AG08396 (cell line): Measurements from ENCODE around the gene ZNF75A.
"Not testable (repeated sequence)": the region's sequence is repeated elsewhere in the genome, so short reads cannot be mapped to it uniquely, and the experiment has no call there.

Source experiments
- DNase-seq: peaks from one replicate; pipeline ENCODE4 v3.0.0; 2012; ENCODE audit warnings: low spot score, mixed read lengths

Gene ZNF75A

GRCh38 chr16:3305109-3306068 lies at the start of gene ZNF75A, which contains the start of gene TIGD7:
Gene ZNF75A (plus strand): TSS chr16:3305497. CDS start chr16:3308429, 2,932 bp downstream.
Gene TIGD7 (minus strand): TSS chr16:3305430. CDS start chr16:3300614, 4,816 bp downstream.
- peak; percentile 92 for DNase-seq

- no peak for DNase-seq
Observed at GRCh38 chr16:3256146-3256865, 49.0 kb upstream of the ZNF75A start, which contains the start of gene MEFV. Gene MEFV (minus strand): TSS chr16:3256633. CDS start chr16:3256587, 46 bp downstream.

GRCh38 chr16:3256866-3257465 lies 48.3 kb upstream of the ZNF75A start:
- DNase-seq, result peak; percentile 28

- no peak for DNase-seq
Observed at GRCh38 chr16:3259836-3260235, 45.5 kb upstream of the ZNF75A start.

GRCh38 chr16:3262517-3262916 lies 42.8 kb upstream of the ZNF75A start:
- no peak for DNase-seq

- DNase-seq, result peak; percentile 98
Observed at GRCh38 chr16:3264137-3265036, 40.9 kb upstream of the ZNF75A start.

- DNase-seq, result peak; percentile 71
Observed at GRCh38 chr16:3266873-3267537, 38.3 kb upstream of the ZNF75A start.

GRCh38 chr16:3268294-3268693 lies 37.0 kb upstream of the ZNF75A start:
- DNase-seq, result no peak

GRCh38 chr16:3270718-3271117 lies 34.6 kb upstream of the ZNF75A start:
- not testable (repeated sequence) for DNase-seq

- DNase-seq, result not testable (repeated sequence)
Observed at GRCh38 chr16:3271281-3271680, 34.0 kb upstream of the ZNF75A start.

GRCh38 chr16:3274490-3274889 lies 30.8 kb upstream of the ZNF75A start:
- no peak for DNase-seq

- DNase-seq, result no peak
Observed at GRCh38 chr16:3274947-3275346, 30.4 kb upstream of the ZNF75A start.

- no peak for DNase-seq
Observed at GRCh38 chr16:3276679-3277078, 28.6 kb upstream of the ZNF75A start.

- DNase-seq, result no peak
Observed at GRCh38 chr16:3281222-3281820, 24.0 kb upstream of the ZNF75A start.

- no peak for DNase-seq
Observed at GRCh38 chr16:3282103-3282729, 23.1 kb upstream of the ZNF75A start.

- peak; percentile 98 for DNase-seq
Observed at GRCh38 chr16:3282730-3283542, 22.4 kb upstream of the ZNF75A start, which contains the start of gene ZNF263. Gene ZNF263 (plus strand): TSS chr16:3283491. CDS start chr16:3283819, 328 bp downstream.

- no peak for DNase-seq
Observed at GRCh38 chr16:3283543-3284447, 21.5 kb upstream of the ZNF75A start.

- DNase-seq, result no peak
Observed at GRCh38 chr16:3285131-3285530, 20.2 kb upstream of the ZNF75A start.
